WTC11 (cell line): ENCODE results near the gene NPR3. TPM values are rescaled to one million over a fixed set of nuclear protein-coding genes. Genes with fewer than 3 reads are reported as not detected.

Source experiments
- ATAC-seq: fragments of 200-7000 bp; cut with Tn5 transposase; 2 replicates; pipeline ENCODE4 v1.10.0; 2021; ENCODE audit warnings: mild to moderate bottlenecking, moderate library complexity
- CTCF ChIA-PET: fragments of 300-600 bp; sonication (Branson Sonifier 250); formaldehyde crosslinking; loops from one replicate; lab custom pipeline; 2021; ENCODE audit warnings: antibody characterized with exemption; lab: Charles Lee
- POLR2A ChIA-PET: fragments of 350-600 bp; sonication (Branson Sonifier 250); formaldehyde crosslinking; loops from one replicate; lab custom pipeline; 2021; ENCODE audit warnings: antibody characterized with exemption; lab: Charles Lee
- DNase-seq: peaks from one replicate; pipeline ENCODE4 v3.0.0; 2021; ENCODE audit warnings: low spot score
- H3K27ac Mint-ChIP-seq: 2 replicates; pipeline ENCODE4 v1.8.0; 2021; ENCODE audit warnings: mixed read lengths
- H3K27me3 Mint-ChIP-seq: 2 replicates; pipeline ENCODE4 v1.8.0; 2021; ENCODE audit warnings: low read depth, mild to moderate bottlenecking, moderate library complexity, mixed read lengths
- H3K36me3 Mint-ChIP-seq: 2 replicates; pipeline ENCODE4 v1.8.0; 2021; ENCODE audit warnings: mixed read lengths
- H3K4me1 Mint-ChIP-seq: 2 replicates; pipeline ENCODE4 v1.8.0; 2022; ENCODE audit warnings: mixed read lengths
- H3K4me3 Mint-ChIP-seq: 2 replicates; pipeline ENCODE4 v1.8.0; 2021; ENCODE audit warnings: mild to moderate bottlenecking, moderate library complexity, mixed read lengths
- H3K9me3 Mint-ChIP-seq: 2 replicates; pipeline ENCODE4 v1.8.0; 2021; ENCODE audit warnings: mixed read lengths
- AR ChIP-seq: fragments of 250-450 bp; sonication (Bioruptor Pico); IDR thresholded peaks from 2 replicates; pipeline ENCODE4 v1.9.0; 2021; ENCODE audit warnings: mild to moderate bottlenecking
- CREM ChIP-seq: sonication (generic); formaldehyde crosslinking; IDR thresholded peaks from 2 replicates; pipeline ENCODE4 v1.8.1; 2022; ENCODE audit warnings: mild to moderate bottlenecking, missing genetic modification reagents, moderate library complexity
- E2F5 ChIP-seq: sonication (generic); formaldehyde crosslinking; IDR thresholded peaks from 2 replicates; pipeline ENCODE4 v1.8.1; 2022; ENCODE audit warnings: mild to moderate bottlenecking, moderate library complexity, missing genetic modification reagents
- ESRRA ChIP-seq: sonication (generic); formaldehyde crosslinking; IDR thresholded peaks from 2 replicates; pipeline ENCODE4 v1.8.1; 2022; ENCODE audit warnings: mild to moderate bottlenecking, missing genetic modification reagents, borderline replicate concordance
- FOXP4 ChIP-seq: sonication (generic); formaldehyde crosslinking; IDR thresholded peaks from 2 replicates; pipeline ENCODE4 v1.8.0; 2022; ENCODE audit warnings: mild to moderate bottlenecking, missing genetic modification reagents
- GABPB1 ChIP-seq: sonication (generic); formaldehyde crosslinking; IDR thresholded peaks from 2 replicates; pipeline ENCODE4 v1.8.1; 2023; ENCODE audit warnings: mild to moderate bottlenecking, missing genetic modification reagents
- IRF2 ChIP-seq: sonication (generic); formaldehyde crosslinking; IDR thresholded peaks from 2 replicates; pipeline ENCODE4 v1.8.0; 2022; ENCODE audit warnings: low read depth, missing genetic modification reagents, borderline replicate concordance
- NR2C2 ChIP-seq: sonication (generic); formaldehyde crosslinking; IDR thresholded peaks from 2 replicates; pipeline ENCODE4 v1.8.0; 2022; ENCODE audit warnings: mild to moderate bottlenecking, missing genetic modification reagents
- RORB ChIP-seq: fragments of 250-450 bp; sonication (Bioruptor Pico); IDR thresholded peaks from 2 replicates; pipeline ENCODE4 v1.9.0; 2021; ENCODE audit warnings: mild to moderate bottlenecking
- TEAD1 ChIP-seq: sonication (generic); formaldehyde crosslinking; IDR thresholded peaks from 2 replicates; pipeline ENCODE4 v1.8.0; 2022; ENCODE audit warnings: mild to moderate bottlenecking, missing genetic modification reagents
- TEAD4 ChIP-seq: sonication (generic); formaldehyde crosslinking; IDR thresholded peaks from 2 replicates; pipeline ENCODE4 v1.8.0; 2022; ENCODE audit warnings: mild to moderate bottlenecking, missing genetic modification reagents
- ZBTB21 ChIP-seq: sonication (generic); formaldehyde crosslinking; IDR thresholded peaks from 2 replicates; pipeline ENCODE4 v1.8.1; 2023; ENCODE audit warnings: mild to moderate bottlenecking, missing genetic modification reagents, borderline replicate concordance
- ZNF121 ChIP-seq: sonication (generic); formaldehyde crosslinking; IDR thresholded peaks from 2 replicates; pipeline ENCODE4 v1.8.0; 2023; ENCODE audit warnings: missing genetic modification reagents
- ZNF263 ChIP-seq: sonication (generic); formaldehyde crosslinking; IDR thresholded peaks from 2 replicates; pipeline ENCODE4 v1.8.1; 2022; ENCODE audit warnings: low read depth, mild to moderate bottlenecking, moderate library complexity, missing genetic modification reagents
- ZNF281 ChIP-seq: sonication (generic); formaldehyde crosslinking; IDR thresholded peaks from 2 replicates; pipeline ENCODE4 v1.8.0; 2023; ENCODE audit warnings: mild to moderate bottlenecking, missing genetic modification reagents
- ZNF317 ChIP-seq: sonication (generic); formaldehyde crosslinking; IDR thresholded peaks from 2 replicates; pipeline ENCODE4 v1.8.1; 2023; ENCODE audit warnings: low read depth, mild to moderate bottlenecking, moderate library complexity, missing genetic modification reagents, borderline replicate concordance
- ZNF416 ChIP-seq: fragments of 250-450 bp; sonication (Bioruptor Pico); IDR thresholded peaks from 2 replicates; pipeline ENCODE4 v1.9.0; 2021; ENCODE audit warnings: mild to moderate bottlenecking, inconsistent platforms
- ZNF512 ChIP-seq: sonication (generic); formaldehyde crosslinking; IDR thresholded peaks from 2 replicates; pipeline ENCODE4 v1.8.1; 2022; ENCODE audit warnings: missing genetic modification reagents, borderline replicate concordance
- ZNF671 ChIP-seq: fragments of 250-450 bp; sonication (Bioruptor Pico); IDR thresholded peaks from 2 replicates; pipeline ENCODE4 v1.8.0; 2021; ENCODE audit warnings: mild to moderate bottlenecking
- total RNA-seq: library from RNA; stranded (reverse); gene quantifications from 3 replicates; pipeline ENCODE4 v1.2.3, GENCODE V29; 2021
- TF ChIP-seq, protein P1 (sequence below): sonication (generic); formaldehyde crosslinking; IDR thresholded peaks from 2 replicates; pipeline ENCODE4 v1.8.0; 2022; ENCODE audit warnings: mild to moderate bottlenecking, missing genetic modification reagents
- TF ChIP-seq, protein P2 (sequence below): fragments of 250-450 bp; sonication (Bioruptor Pico); IDR thresholded peaks from 2 replicates; pipeline ENCODE4 v1.9.0; 2021; ENCODE audit warnings: mild to moderate bottlenecking, borderline replicate concordance

The NPR3 gene
- total RNA-seq, 1 experiment from 2014 or later, result 0.09 TPM

- TF ChIP-seq ZNF281 (CRISPR knock-in tag) (no peak), ZNF512 (CRISPR knock-in tag) (no peak), E2F5 (no peak), ESRRA (no peak), GABPB1 (CRISPR knock-in tag) (no peak), NR2C2 (CRISPR knock-in tag) (no peak), AR (CRISPR knock-in tag) (no peak), FOXP4 (CRISPR knock-in tag) (no peak)
- TF ChIP-seq, protein P1, sequence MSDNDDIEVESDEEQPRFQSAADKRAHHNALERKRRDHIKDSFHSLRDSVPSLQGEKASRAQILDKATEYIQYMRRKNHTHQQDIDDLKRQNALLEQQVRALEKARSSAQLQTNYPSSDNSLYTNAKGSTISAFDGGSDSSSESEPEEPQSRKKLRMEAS (CRISPR knock-in tag), result no peak
Measured at GRCh38 chr5:32777733-32778132, 66.6 kb downstream of the NPR3 start (continued).

GRCh38 chr5:32778403-32778802, 67.3 kb downstream of the NPR3 start:
- Mint-ChIP-seq H3K27ac (no peak overlapping the region), H3K27me3 (peaks cover 2% of the 10 kb centered on the region)
- CTCF ChIA-PET, result no interaction called here
- TF ChIP-seq ZBTB21 (no peak), ZNF121 (CRISPR knock-in tag) (no peak), IRF2 (CRISPR knock-in tag) (no peak), ZNF671 (CRISPR knock-in tag) (no peak), TEAD1 (no peak), ZNF263 (CRISPR knock-in tag) (no peak), RORB (CRISPR knock-in tag) (no peak), TEAD4 (CRISPR knock-in tag) (no peak), ZNF512 (CRISPR knock-in tag) (no peak), ZNF317 (CRISPR knock-in tag) (no peak), CREM (CRISPR knock-in tag) (no peak), ZNF416 (no peak)
- TF ChIP-seq, protein P2, sequence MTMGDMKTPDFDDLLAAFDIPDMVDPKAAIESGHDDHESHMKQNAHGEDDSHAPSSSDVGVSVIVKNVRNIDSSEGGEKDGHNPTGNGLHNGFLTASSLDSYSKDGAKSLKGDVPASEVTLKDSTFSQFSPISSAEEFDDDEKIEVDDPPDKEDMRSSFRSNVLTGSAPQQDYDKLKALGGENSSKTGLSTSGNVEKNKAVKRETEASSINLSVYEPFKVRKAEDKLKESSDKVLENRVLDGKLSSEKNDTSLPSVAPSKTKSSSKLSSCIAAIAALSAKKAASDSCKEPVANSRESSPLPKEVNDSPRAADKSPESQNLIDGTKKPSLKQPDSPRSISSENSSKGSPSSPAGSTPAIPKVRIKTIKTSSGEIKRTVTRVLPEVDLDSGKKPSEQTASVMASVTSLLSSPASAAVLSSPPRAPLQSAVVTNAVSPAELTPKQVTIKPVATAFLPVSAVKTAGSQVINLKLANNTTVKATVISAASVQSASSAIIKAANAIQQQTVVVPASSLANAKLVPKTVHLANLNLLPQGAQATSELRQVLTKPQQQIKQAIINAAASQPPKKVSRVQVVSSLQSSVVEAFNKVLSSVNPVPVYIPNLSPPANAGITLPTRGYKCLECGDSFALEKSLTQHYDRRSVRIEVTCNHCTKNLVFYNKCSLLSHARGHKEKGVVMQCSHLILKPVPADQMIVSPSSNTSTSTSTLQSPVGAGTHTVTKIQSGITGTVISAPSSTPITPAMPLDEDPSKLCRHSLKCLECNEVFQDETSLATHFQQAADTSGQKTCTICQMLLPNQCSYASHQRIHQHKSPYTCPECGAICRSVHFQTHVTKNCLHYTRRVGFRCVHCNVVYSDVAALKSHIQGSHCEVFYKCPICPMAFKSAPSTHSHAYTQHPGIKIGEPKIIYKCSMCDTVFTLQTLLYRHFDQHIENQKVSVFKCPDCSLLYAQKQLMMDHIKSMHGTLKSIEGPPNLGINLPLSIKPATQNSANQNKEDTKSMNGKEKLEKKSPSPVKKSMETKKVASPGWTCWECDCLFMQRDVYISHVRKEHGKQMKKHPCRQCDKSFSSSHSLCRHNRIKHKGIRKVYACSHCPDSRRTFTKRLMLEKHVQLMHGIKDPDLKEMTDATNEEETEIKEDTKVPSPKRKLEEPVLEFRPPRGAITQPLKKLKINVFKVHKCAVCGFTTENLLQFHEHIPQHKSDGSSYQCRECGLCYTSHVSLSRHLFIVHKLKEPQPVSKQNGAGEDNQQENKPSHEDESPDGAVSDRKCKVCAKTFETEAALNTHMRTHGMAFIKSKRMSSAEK, result no peak

More at GRCh38 chr5:32778403-32778802, 67.3 kb downstream of the NPR3 start:
- ATAC-seq, result no peak
- no peaks in the 10 kb centered on the region for H3K4me1 Mint-ChIP-seq
- peaks cover 1% of the 10 kb centered on the region; the same call in 1 of the 2 replicates for H3K9me3 Mint-ChIP-seq
- no peak overlapping the region for H3K4me3 Mint-ChIP-seq
- no peak for DNase-seq
- no peaks in the 10 kb centered on the region for H3K36me3 Mint-ChIP-seq
- POLR2A ChIA-PET, result interaction anchor here (0.5 kb wide), 1 partner anchor 28 kb away, joined by 3 read pairs; no protein-coding TSS in a partner anchor
